IPS-18c (cell line): ENCODE results near the gene HRH1.
"Not testable (repeated sequence)": the region's sequence is repeated elsewhere in the genome, so short reads cannot be mapped to it uniquely, and the experiment has no call there.

Experiments
- H3K4me3 ChIP-seq: 2 replicates; pipeline ENCODE4 v1.7.0; 2013; ENCODE audit warnings: low read depth, mild to moderate bottlenecking, low read length, moderate library complexity; ENCODE audit not compliant: insufficient read depth
- H3K9me3 ChIP-seq: one replicate; pipeline ENCODE4 v1.6.1; 2013; ENCODE audit warnings: mild to moderate bottlenecking, low read length, moderate library complexity; ENCODE audit not compliant: control insufficient read depth, insufficient read depth

HRH1 gene

GRCh38 chr3:11245827-11246662 is 91.8 kb downstream of the HRH1 start:
- Histone ChIP-seq H3K9me3 (no peaks in the 10 kb centered on the region), H3K4me3 (no peak overlapping the region)

- no peak overlapping the region for H3K4me3 ChIP-seq
- no peaks in the 10 kb centered on the region for H3K9me3 ChIP-seq
These were observed 92.3 kb downstream of the HRH1 start for GRCh38 chr3:11246663-11246970.

DNA sequence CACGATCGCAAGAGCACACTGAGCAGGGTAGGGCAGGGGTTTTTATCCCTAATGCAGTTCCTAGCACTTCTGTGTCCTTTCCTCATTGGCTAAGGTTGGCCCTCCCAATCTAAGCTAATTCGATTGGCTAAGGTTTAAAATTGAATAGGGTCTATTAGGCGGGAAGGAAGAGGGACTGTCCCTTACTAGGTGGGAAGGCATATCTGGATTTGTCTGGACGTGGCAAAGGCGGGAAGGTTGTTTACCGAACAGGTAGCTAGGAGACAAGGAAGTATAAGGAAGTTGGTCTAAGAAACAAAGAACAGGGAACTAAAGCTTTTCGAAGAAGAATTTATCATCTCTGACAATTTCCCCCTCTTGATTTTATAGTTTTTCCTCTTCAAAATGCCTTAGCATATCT is 93.1 kb downstream of the HRH1 start:
- Histone ChIP-seq H3K4me3 (no peak overlapping the region), H3K9me3 (no peaks in the 10 kb centered on the region)

- Histone ChIP-seq H3K9me3 (no peaks in the 10 kb centered on the region), H3K4me3 (no peak overlapping the region)
These were observed 94.3 kb downstream of the HRH1 start for GRCh38 chr3:11248596-11248995.

GRCh38 chr3:11250902-11251806 is 96.9 kb downstream of the HRH1 start:
- peaks cover 2% of the 10 kb centered on the region for H3K9me3 ChIP-seq
- no peak overlapping the region for H3K4me3 ChIP-seq

DNA sequence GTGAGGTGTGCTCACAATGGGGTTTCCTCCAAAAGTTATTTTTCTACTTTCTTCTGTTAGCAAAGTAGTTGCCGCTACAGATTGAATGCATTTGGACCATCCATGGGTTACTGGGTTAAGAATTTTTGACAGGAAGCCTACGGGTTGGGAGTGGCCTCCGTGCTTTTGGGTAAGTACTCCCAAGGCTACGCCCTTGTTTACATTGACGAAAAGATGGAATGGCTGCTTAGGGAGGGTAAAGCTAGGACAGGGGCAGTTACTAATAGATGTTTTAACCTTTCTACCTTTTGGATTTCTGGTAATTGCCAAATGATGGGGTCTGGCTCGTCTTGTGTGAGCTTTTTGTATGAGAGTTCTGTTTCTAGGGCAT is 97.5 kb downstream of the HRH1 start:
- H3K9me3 ChIP-seq, result peaks cover 2% of the 10 kb centered on the region
- no peak overlapping the region for H3K4me3 ChIP-seq

GRCh38 chr3:11254876-11255275 is 100.6 kb downstream of the HRH1 start:
- no peak overlapping the region for H3K4me3 ChIP-seq

GRCh38 chr3:11255537-11255936 is 101.2 kb downstream of the HRH1 start:
- not testable (repeated sequence) for H3K4me3 ChIP-seq, H3K9me3 ChIP-seq

More at GRCh38 chr3:11254876-11255275, 100.6 kb downstream of the HRH1 start:
- H3K9me3 ChIP-seq, result peaks cover 5% of the 10 kb centered on the region

DNA sequence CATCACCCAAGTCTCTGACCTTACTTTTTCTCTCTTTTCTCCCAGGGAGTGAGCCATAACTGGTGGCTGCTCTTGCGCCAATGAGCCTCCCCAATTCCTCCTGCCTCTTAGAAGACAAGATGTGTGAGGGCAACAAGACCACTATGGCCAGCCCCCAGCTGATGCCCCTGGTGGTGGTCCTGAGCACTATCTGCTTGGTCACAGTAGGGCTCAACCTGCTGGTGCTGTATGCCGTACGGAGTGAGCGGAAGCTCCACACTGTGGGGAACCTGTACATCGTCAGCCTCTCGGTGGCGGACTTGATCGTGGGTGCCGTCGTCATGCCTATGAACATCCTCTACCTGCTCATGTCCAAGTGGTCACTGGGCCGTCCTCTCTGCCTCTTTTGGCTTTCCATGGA is 104.7 kb downstream of the HRH1 start:
- Histone ChIP-seq H3K4me3 (no peak overlapping the region), H3K9me3 (peaks cover 5% of the 10 kb centered on the region)

DNA sequence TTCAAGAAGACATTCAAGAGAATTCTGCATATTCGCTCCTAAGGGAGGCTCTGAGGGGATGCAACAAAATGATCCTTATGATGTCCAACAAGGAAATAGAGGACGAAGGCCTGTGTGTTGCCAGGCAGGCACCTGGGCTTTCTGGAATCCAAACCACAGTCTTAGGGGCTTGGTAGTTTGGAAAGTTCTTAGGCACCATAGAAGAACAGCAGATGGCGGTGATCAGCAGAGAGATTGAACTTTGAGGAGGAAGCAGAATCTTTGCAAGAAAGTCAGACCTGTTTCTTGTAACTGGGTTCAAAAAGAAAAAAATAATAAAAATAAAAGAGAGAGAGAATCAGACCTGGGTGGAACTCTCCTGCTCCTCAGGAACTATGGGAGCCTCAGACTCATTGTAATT is 106.2 kb downstream of the HRH1 start:
- Histone ChIP-seq H3K4me3 (no peak overlapping the region), H3K9me3 (peaks cover 3% of the 10 kb centered on the region)

DNA sequence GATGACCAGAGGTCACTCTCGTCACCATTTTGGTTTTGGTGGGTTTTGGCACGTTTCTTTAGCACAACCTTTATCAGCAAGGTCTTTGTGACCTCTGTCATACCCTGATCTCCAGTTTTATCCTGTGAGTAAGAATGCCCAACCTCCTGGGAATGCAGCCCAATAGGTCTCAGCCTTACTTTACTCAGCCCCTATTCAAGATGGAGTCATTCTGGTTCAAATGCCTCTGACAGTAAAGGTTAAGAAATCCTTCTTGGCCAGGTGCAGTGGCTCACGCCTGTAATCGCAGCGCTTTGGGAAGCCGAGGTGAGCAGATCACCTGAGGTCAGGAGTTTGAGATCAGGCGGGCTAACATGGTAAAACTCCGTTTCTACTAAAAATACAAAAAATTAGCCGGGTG is 114.7 kb downstream of the HRH1 start:
- Histone ChIP-seq H3K4me3 (no peak overlapping the region), H3K9me3 (no peaks in the 10 kb centered on the region)

- no peaks in the 10 kb centered on the region for H3K9me3 ChIP-seq
- peak within 1 kb of the TSS; percentile 79 for H3K4me3 ChIP-seq
These were observed 118.0 kb downstream of the HRH1 start, which contains the start of gene ATG7 for GRCh38 chr3:11271986-11272904. ATG7 (plus strand) TSS chr3:11272397; CDS start chr3:11298696, 26,299 bp downstream.

DNA sequence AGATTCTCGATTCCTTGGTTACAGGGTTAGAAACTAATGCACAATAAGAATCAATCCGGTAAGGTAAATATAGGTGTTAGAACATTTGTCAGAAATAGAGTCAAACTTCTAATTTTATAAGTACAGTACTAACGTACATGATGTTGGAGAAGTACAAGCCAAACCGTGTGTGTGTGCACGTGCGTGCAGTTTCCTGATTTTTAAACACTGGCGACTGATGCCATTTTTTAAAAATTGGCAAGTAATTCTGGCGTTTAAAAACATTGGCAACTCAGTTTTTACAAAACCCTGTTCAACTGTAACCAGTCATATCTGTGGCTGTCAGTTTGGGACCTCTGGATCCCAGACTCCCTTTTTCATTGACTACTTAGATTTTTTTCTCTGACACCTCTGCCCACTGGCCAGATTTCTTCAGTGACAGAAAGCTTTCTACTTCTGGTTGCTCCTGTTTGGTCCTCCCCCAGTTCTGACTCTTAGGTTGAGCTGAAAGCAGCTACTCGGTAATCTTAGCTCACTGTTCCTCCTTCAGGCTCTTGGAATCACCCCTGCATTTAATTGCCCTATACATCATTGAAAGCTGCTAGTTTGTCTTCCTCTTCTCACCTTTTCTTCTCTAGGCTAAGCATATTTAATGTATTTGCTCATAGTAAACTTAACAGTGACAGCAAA is 118.7 kb downstream of the HRH1 start:
- H3K4me3 ChIP-seq, result peak overlapping the region; percentile 79
- no peaks in the 10 kb centered on the region for H3K9me3 ChIP-seq

DNA sequence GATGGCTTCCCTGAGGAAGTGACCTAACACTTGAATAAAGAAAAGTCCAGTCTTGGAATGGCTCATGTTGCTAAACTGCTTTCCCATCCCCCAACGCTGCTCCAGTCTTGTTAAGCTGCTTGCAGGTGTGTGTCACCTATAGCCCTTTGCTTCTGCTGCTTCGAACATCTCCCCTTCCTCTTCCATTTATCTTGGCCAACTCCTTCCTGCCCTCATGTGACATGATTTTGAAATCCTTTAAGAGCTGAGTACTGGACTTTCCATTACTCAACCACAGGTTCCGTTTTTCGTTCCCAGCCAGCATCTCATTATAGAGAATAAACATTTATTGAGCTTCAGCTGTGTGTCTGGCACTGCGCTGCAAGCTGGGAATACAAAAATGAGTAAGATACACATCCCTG is 119.6 kb downstream of the HRH1 start:
- Histone ChIP-seq H3K4me3 (no peak overlapping the region), H3K9me3 (no peaks in the 10 kb centered on the region)

- Histone ChIP-seq H3K9me3 (no peaks in the 10 kb centered on the region), H3K4me3 (no peak overlapping the region)
These were observed 120.4 kb downstream of the HRH1 start for GRCh38 chr3:11274566-11275142.

DNA sequence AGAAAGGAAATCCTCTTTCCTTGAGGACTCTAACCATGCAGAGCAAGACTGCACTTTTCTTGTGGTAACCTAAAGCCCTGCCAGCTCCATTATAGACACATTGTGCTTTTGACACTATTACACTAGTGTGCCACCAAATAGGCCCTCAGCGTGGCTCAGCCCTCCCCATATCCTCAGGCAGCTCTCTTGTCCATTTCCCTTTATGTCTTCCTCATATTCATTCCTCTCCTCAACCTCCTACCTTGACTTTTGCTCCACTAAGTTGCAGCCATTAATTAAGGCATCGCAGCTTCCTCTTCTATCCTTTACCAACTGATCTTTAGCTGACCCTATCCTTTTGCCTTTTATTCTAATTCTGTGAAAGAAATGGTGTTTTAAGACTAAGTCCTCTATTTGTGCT is 121.6 kb downstream of the HRH1 start:
- H3K4me3 ChIP-seq, result no peak overlapping the region
- H3K9me3 ChIP-seq, result no peaks in the 10 kb centered on the region
